WI38 (cell line): ENCODE measurements around the gene EIF3A.

Source experiments
- H3K4me3 ChIP-seq: 2 replicates; pipeline ENCODE4 v1.5.1; 2011; ENCODE audit warnings: low read depth, mild to moderate bottlenecking, control low read depth, low read length
- CTCF ChIP-seq: IDR thresholded peaks from 2 replicates; pipeline ENCODE4 v1.5.1; 2012; ENCODE audit warnings: low read depth, mild to moderate bottlenecking, control low read depth, low read length

Gene EIF3A

DNA sequence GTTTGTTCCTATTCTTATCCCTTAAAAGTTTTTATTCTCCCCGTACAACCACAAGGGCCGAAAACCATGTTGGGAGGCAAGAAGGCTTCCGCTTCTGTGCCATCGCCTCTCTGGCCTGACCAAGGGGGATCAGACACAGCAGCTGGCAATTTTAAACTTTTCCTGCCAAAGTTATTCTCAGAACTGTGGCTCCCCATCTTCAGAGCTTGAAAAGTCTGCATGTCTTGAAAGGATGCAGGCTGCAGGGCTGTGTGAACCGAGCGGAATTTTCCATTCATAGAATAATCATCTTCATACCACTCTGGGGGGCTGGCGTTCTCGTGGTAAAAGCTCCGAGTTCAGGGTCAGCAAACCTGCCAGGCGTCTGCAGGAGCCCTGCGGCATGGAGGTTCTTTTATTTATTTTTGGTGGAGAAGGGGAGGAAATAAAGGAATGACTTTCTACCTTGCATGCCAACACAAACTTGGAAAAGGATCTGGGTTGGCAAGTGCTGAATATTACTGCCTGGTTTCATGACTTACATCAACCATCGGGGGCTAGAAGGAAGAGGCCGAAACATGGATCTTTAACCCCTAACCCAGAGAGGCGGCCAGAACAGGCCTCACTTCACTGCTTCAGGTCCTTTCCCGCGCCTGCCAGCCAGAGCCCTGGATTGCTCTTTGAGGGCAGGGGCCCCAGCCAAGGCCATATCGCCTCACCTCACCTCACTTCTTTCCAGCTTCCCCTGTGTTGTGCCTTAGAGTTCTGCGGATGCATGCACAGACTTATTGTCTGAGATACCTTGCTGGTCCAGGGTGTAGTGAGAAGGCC lies 54.1 kb downstream of the EIF3A start:
- no peak for TF ChIP-seq CTCF
- no peak overlapping the region for H3K4me3 ChIP-seq

DNA sequence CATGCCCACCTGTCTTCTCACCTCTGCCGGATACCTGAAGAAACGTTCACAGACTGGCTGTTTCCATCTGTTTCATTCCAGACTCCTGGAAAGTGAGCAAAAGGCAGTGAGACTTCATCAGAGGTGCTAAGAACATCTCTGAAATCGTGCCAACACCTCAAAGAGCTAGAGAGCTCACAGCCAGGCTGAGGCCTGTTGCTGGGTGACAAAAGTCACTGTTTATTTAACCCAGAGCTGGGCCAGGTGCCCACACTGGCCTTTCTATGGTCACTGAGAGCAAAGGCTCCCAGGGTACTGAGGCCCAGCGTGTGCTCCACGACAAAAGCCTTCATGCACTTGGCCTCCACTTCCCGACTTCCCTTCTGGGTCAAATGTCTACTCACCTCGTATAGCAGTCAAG lies 54.8 kb downstream of the EIF3A start:
- no peak for TF ChIP-seq CTCF
- no peak overlapping the region for H3K4me3 ChIP-seq

- no peak overlapping the region for H3K4me3 ChIP-seq
- TF ChIP-seq CTCF: no peak
Measured at GRCh38 chr10:119025336-119025735, 55.3 kb downstream of the EIF3A start.

DNA sequence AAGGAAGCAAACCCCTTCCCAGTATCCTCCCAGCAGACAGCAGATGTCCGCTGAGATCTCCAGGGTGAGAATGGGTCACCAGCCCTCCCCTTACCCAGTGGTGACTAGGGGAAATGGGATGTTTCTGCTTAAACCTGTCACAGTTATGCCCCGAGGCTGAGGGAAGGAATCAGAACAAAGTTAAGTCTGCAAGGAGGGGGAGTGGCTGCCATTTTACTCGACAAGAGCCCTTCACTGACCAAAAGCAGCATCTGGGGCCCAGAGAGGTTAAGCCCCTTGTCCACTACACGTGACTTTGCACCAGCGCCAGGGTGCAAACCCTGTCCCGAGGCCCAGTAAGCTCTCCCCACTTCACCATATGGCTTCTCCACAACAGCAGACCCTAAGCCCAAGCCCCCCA lies 55.7 kb downstream of the EIF3A start:
- TF ChIP-seq CTCF: no peak
- H3K4me3 ChIP-seq: no peak overlapping the region

DNA sequence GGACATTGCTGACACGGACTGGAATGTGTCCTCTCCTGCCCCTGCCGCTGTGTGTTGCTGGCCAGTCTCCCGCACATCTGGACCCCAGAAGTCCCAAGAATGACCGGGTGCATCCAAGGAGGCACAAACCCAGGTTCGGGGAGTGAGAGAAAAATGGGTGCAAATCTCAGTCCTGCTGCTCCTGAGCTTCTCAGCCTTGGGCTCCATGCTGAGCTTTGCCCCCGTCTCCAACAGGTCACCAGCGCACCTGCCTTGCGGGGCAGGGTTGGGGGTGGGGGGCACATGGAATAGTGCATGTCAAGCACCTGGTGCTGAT lies 57.1 kb downstream of the EIF3A start:
- no peak for TF ChIP-seq CTCF
- no peak overlapping the region for H3K4me3 ChIP-seq

DNA sequence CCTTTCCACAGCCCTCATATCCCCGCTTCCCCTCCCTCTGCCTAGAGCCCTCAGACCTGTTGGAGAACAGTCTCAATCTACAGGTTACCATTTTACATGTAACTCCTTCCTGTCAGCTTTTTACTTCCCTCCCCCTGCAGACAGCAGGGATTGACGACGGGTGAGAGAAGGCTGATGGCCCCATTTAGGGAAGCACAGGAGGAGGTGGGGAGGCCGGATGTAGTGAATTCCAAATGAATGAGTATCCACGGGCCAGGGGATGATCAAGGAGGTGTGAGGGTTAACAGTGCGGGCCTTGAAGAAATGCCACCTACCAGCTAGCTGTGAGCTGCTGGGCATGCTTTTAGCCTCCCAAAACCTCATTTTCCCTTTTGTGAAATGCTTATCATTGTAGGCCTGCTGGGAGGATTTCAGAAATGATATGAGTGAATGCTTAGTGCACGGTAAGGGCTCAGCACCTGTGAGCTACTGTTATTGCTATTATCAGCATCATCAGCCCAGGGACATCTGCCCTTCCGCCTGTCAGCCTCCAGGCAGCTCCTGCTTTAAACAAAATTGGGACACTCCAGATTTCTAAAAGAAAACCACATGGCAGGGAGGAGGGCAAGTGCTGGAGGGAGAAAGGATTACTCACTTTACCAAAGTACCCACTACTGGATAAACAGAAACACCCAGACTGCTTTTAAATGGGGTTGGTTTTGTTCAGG lies 57.6 kb downstream of the EIF3A start:
- H3K4me3 ChIP-seq: no peak overlapping the region
- TF ChIP-seq CTCF: no peak

DNA sequence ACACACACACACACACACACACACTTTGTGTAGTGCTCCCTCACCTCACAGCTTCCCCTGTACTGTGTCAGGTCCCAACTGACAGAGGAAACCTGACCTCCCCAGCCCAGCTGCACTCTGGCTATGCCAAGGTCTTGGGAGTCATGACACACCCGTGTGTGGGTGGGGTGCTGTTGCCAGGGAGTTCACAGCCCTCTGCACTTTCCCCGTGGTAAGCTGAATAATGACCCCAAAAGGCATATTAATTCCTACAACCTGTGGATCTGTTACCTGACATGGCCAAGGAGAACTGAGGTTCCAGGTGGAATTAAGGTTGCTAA lies 60.0 kb downstream of the EIF3A start:
- no peak overlapping the region for H3K4me3 ChIP-seq
- TF ChIP-seq CTCF: no peak
